Measurements from ENCODE around the gene RBPJL.

RBPJL gene

GRCh38 chr20:45339799-45340198 lies 33.2 kb downstream of the RBPJL start:
- TF ChIP-seq CSRNP3 (CRISPR knock-in tag; IDR thresholded peaks at IDR 0.05) (no peak), BACH2 (CRISPR knock-in tag; IDR thresholded peaks at IDR 0.05; ENCODE audit: borderline replicate concordance) (no peak), CSDC2 (CRISPR knock-in tag; IDR thresholded peaks at IDR 0.05) (no peak), ZNF70 (CRISPR knock-in tag; IDR thresholded peaks at IDR 0.05) (no peak), TSHZ2 (CRISPR knock-in tag; IDR thresholded peaks at IDR 0.05) (no peak), TOX (CRISPR knock-in tag; IDR thresholded peaks at IDR 0.05; ENCODE audit: borderline replicate concordance) (no peak), ESRRG (CRISPR knock-in tag; IDR thresholded peaks at IDR 0.05) (no peak), ARNTL (CRISPR knock-in tag; IDR thresholded peaks at IDR 0.05; ENCODE audit: borderline replicate concordance, low read depth) (no peak), PPARA (CRISPR knock-in tag; IDR thresholded peaks at IDR 0.05; ENCODE audit: borderline replicate concordance) (no peak), TCF4 (CRISPR knock-in tag; IDR thresholded peaks at IDR 0.05; ENCODE audit: borderline replicate concordance) (no peak), GLIS3 (CRISPR knock-in tag; IDR thresholded peaks at IDR 0.05) (no peak), ZNF565 (CRISPR knock-in tag; conservative IDR thresholded peaks at IDR 0.05; ENCODE audit: low read depth) (no peak), RARB (CRISPR knock-in tag; IDR thresholded peaks at IDR 0.05) (no peak), OSR1 (CRISPR knock-in tag; IDR thresholded peaks at IDR 0.05) (no peak)
- ATAC-seq, result no peak

- no peak for ATAC-seq
- TF ChIP-seq ZNF70 (CRISPR knock-in tag; IDR thresholded peaks at IDR 0.05) (no peak), OSR1 (CRISPR knock-in tag; IDR thresholded peaks at IDR 0.05) (no peak), RARB (CRISPR knock-in tag; IDR thresholded peaks at IDR 0.05) (no peak), ESRRG (CRISPR knock-in tag; IDR thresholded peaks at IDR 0.05) (no peak), TCF4 (CRISPR knock-in tag; IDR thresholded peaks at IDR 0.05; ENCODE audit: borderline replicate concordance) (no peak), TOX (CRISPR knock-in tag; IDR thresholded peaks at IDR 0.05; ENCODE audit: borderline replicate concordance) (no peak), ZFP30 (CRISPR knock-in tag; IDR thresholded peaks at IDR 0.05) (no peak), CSDC2 (CRISPR knock-in tag; IDR thresholded peaks at IDR 0.05) (no peak), ARNTL (CRISPR knock-in tag; IDR thresholded peaks at IDR 0.05; ENCODE audit: borderline replicate concordance, low read depth) (no peak), PATZ1 (CRISPR knock-in tag; IDR thresholded peaks at IDR 0.05; ENCODE audit: borderline replicate concordance) (no peak), PPARA (CRISPR knock-in tag; IDR thresholded peaks at IDR 0.05; ENCODE audit: borderline replicate concordance) (no peak), GLIS3 (CRISPR knock-in tag; IDR thresholded peaks at IDR 0.05) (no peak)
These were observed 33.7 kb downstream of the RBPJL start for GRCh38 chr20:45340236-45340847.

GRCh38 chr20:45340951-45341350 lies 34.3 kb downstream of the RBPJL start:
- TF ChIP-seq TCF4 (CRISPR knock-in tag; IDR thresholded peaks at IDR 0.05; ENCODE audit: borderline replicate concordance), result no peak
- no peak for TF ChIP-seq ESRRG (CRISPR knock-in tag; IDR thresholded peaks at IDR 0.05)
- no peak for TF ChIP-seq CSRNP3 (CRISPR knock-in tag; IDR thresholded peaks at IDR 0.05)
- TF ChIP-seq CREB5 (CRISPR knock-in tag; IDR thresholded peaks at IDR 0.05; ENCODE audit: low read depth), result no peak
- no peak for TF ChIP-seq BACH2 (CRISPR knock-in tag; IDR thresholded peaks at IDR 0.05; ENCODE audit: borderline replicate concordance)
- TF ChIP-seq ARNTL (CRISPR knock-in tag; IDR thresholded peaks at IDR 0.05; ENCODE audit: borderline replicate concordance, low read depth), result no peak
- TF ChIP-seq CSDC2 (CRISPR knock-in tag; IDR thresholded peaks at IDR 0.05), result no peak
- no peak for TF ChIP-seq ZNF8 (CRISPR knock-in tag; IDR thresholded peaks at IDR 0.05)
- TF ChIP-seq ZC3H10 (CRISPR knock-in tag; IDR thresholded peaks at IDR 0.05), result no peak
- TF ChIP-seq RARB (CRISPR knock-in tag; IDR thresholded peaks at IDR 0.05), result no peak
- TF ChIP-seq PPARA (CRISPR knock-in tag; IDR thresholded peaks at IDR 0.05; ENCODE audit: borderline replicate concordance), result no peak
- no peak for TF ChIP-seq ZFP30 (CRISPR knock-in tag; IDR thresholded peaks at IDR 0.05)
- TF ChIP-seq ISL1 (CRISPR knock-in tag; IDR thresholded peaks at IDR 0.05), result no peak
- no peak for TF ChIP-seq ZNF565 (CRISPR knock-in tag; conservative IDR thresholded peaks at IDR 0.05; ENCODE audit: low read depth)
- no peak for ATAC-seq

All from SK-N-SH treated with all-trans-retinoic acid at 6 μM for 48 hours (cell line).